ENCODE measurements around the gene NAP1L4. TPM values are rescaled to one million over a fixed set of nuclear protein-coding genes. Genes with fewer than 3 reads are reported as not detected.

The NAP1L4 gene
- total and polyA plus RNA-seq, 4 donors, result 56.3 to 191 (median 77.3) TPM

GRCh38 chr11:3037040-3037944 is 45.2 kb upstream of the NAP1L4 start:
- 59 to 60% methylated on average over 24 of the region's 24 CpGs for WGBS, 2 donors
- no peaks in the 10 kb centered on the region for H3K27me3 ChIP-seq (ENCODE audit: control insufficient read depth in 3 of 3, insufficient read depth in 3 of 3, low read length in 2 of 3)
- no peak overlapping the region for H3K27ac ChIP-seq (ENCODE audit: low read depth in 1 of 2, low read length in 1 of 2)
- H3K36me3 ChIP-seq (ENCODE audit: control insufficient read depth in 4 of 4, insufficient read depth in 4 of 4, low read length in 4 of 4), result peaks cover 14 to 55% (median 18%) of the 10 kb centered on the region in 4 donors
- peak; percentile 66 to 77 (median 73) for DNase-seq
- H3K9me3 ChIP-seq (ENCODE audit: control insufficient read depth in 4 of 4, insufficient read depth in 3 of 4, low read length in 3 of 4), result no peaks in the 10 kb centered on the region
- peak; percentile 58 for TF ChIP-seq CTCF (IDR thresholded peaks at IDR 0.05; ENCODE audit: control extremely low read depth, extremely low read depth)
- peak; percentile 62 for ATAC-seq (ENCODE audit: insufficient read depth, low FRiP score)
- H3K4me1 ChIP-seq (ENCODE audit: control insufficient read depth in 5 of 5, insufficient read depth in 5 of 5, low read length in 5 of 5), result no peaks in the 10 kb centered on the region
- H3K9ac ChIP-seq (ENCODE audit: insufficient read depth in 1 of 2, low read length in 2 of 2), result no peak overlapping the region
- H3K4me3 ChIP-seq, result no peak overlapping the region

- Histone ChIP-seq H3K9me3 (ENCODE audit: control insufficient read depth in 4 of 4, insufficient read depth in 3 of 4, low read length in 3 of 4) (no peaks in the 10 kb centered on the region), H3K27me3 (ENCODE audit: control insufficient read depth in 3 of 3, insufficient read depth in 3 of 3, low read length in 2 of 3) (no peaks in the 10 kb centered on the region), H3K4me3 (no peak overlapping the region), H3K36me3 (ENCODE audit: control insufficient read depth in 4 of 4, insufficient read depth in 4 of 4, low read length in 4 of 4) (peaks cover 14 to 48% (median 18%) of the 10 kb centered on the region in 4 donors), H3K4me1 (ENCODE audit: control insufficient read depth in 5 of 5, insufficient read depth in 5 of 5, low read length in 5 of 5) (no peaks in the 10 kb centered on the region), H3K9ac (ENCODE audit: insufficient read depth in 1 of 2, low read length in 2 of 2) (no peak overlapping the region), H3K27ac (ENCODE audit: low read depth in 1 of 2, low read length in 1 of 2) (peak overlapping the region in 1 of 2 donors; percentile 3)
- 56 to 75% methylated on average over 5 of the region's 5 CpGs for WGBS, 2 donors
- DNase-seq (no peak), ATAC-seq (ENCODE audit: insufficient read depth, low FRiP score) (no peak)
- no peak for TF ChIP-seq CTCF (IDR thresholded peaks at IDR 0.05; ENCODE audit: control extremely low read depth, extremely low read depth)
These were observed 44.3 kb upstream of the NAP1L4 start for GRCh38 chr11:3036419-3036818.

GRCh38 chr11:3035333-3035732 is 43.2 kb upstream of the NAP1L4 start:
- DNase-seq (no peak), ATAC-seq (ENCODE audit: insufficient read depth, low FRiP score) (no peak)
- peaks cover 14 to 40% (median 17%) of the 10 kb centered on the region in 4 donors for H3K36me3 ChIP-seq (ENCODE audit: control insufficient read depth in 4 of 4, insufficient read depth in 4 of 4, low read length in 4 of 4)
- H3K4me3 ChIP-seq, result no peak overlapping the region
- no peak overlapping the region for H3K9ac ChIP-seq (ENCODE audit: insufficient read depth in 1 of 2, low read length in 2 of 2)
- no peak for TF ChIP-seq CTCF (IDR thresholded peaks at IDR 0.05; ENCODE audit: control extremely low read depth, extremely low read depth)
- no peaks in the 10 kb centered on the region for H3K9me3 ChIP-seq (ENCODE audit: control insufficient read depth in 4 of 4, insufficient read depth in 3 of 4, low read length in 3 of 4)
- peaks cover 0 to 1% (median 0%) of the 10 kb centered on the region in 5 donors for H3K4me1 ChIP-seq (ENCODE audit: control insufficient read depth in 5 of 5, insufficient read depth in 5 of 5, low read length in 5 of 5)
- no peaks in the 10 kb centered on the region for H3K27me3 ChIP-seq (ENCODE audit: control insufficient read depth in 3 of 3, insufficient read depth in 3 of 3, low read length in 2 of 3)
- H3K27ac ChIP-seq (ENCODE audit: low read depth in 1 of 2, low read length in 1 of 2), result no peak overlapping the region
